Effector memory CD4-positive, alpha-beta T cell (primary cell): ENCODE measurements around the gene PCDH9.

Experiments
- DNase-seq, 3 donors: peaks; one replicate each; pipeline ENCODE4 v3.0.0-alpha.2; 2020
- H3K27ac ChIP-seq: 2 replicates; pipeline ENCODE4 v1.7.0; 2013; ENCODE audit warnings: mild to moderate bottlenecking, low read length, moderate library complexity; ENCODE audit not compliant: insufficient read depth, poor library complexity, severe bottlenecking
- H3K27me3 ChIP-seq: replicated peaks from 2 replicates; pipeline ENCODE4 v1.7.0; 2013; ENCODE audit warnings: mild to moderate bottlenecking, low read length; ENCODE audit not compliant: insufficient read depth, control insufficient read depth, poor library complexity, severe bottlenecking
- H3K36me3 ChIP-seq: 2 replicates; pipeline ENCODE4 v1.7.0; 2013; ENCODE audit warnings: mild to moderate bottlenecking, low read length, moderate library complexity; ENCODE audit not compliant: control insufficient read depth, insufficient read depth
- H3K4me1 ChIP-seq: 2 replicates; pipeline ENCODE4 v1.7.0; 2013; ENCODE audit warnings: low read length, mild to moderate bottlenecking; ENCODE audit not compliant: control insufficient read depth, insufficient read depth, poor library complexity, severe bottlenecking
- H3K4me3 ChIP-seq: 2 replicates; pipeline ENCODE4 v1.7.0; 2013; ENCODE audit warnings: low read length, low read depth, mild to moderate bottlenecking; ENCODE audit not compliant: insufficient read depth, poor library complexity, severe bottlenecking
- H3K9me3 ChIP-seq: 2 replicates; pipeline ENCODE4 v1.7.0; 2013; ENCODE audit warnings: mild to moderate bottlenecking, low read length, moderate library complexity; ENCODE audit not compliant: control insufficient read depth

The PCDH9 gene

GRCh38 chr13:66915596-66916185, 314.4 kb downstream of the PCDH9 start:
- Histone ChIP-seq H3K4me3 (no peak overlapping the region), H3K36me3 (no peaks in the 10 kb centered on the region), H3K4me1 (no peaks in the 10 kb centered on the region), H3K9me3 (peaks cover 1% of the 10 kb centered on the region), H3K27me3 (no peaks in the 10 kb centered on the region), H3K27ac (no peak overlapping the region)
- DNase-seq, result no peak

DNA sequence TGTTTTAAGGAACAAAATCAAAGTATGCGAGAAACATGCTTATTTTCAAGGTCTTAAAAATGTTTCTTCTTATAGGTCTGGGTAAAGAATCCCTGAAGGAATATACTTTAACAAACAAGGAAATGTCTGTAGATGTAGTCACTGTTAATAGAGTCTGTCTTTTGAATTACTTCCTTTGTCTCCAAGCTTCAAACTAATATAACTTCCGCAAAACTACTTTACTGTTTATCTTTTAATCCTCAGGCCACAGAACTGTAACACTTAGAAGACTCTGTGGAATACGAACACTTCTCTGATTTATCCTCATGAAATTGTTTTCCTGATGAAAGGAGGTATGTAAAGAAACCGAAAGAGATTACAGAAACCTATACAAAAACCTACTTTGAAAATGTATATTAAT, 316.0 kb downstream of the PCDH9 start:
- no peaks in the 10 kb centered on the region for H3K27me3 ChIP-seq
- H3K4me1 ChIP-seq, result no peaks in the 10 kb centered on the region
- H3K4me3 ChIP-seq, result no peak overlapping the region
- no peak for DNase-seq
- no peaks in the 10 kb centered on the region for H3K36me3 ChIP-seq
- no peak overlapping the region for H3K27ac ChIP-seq
- H3K9me3 ChIP-seq, result peaks cover 5% of the 10 kb centered on the region

- no peaks in the 10 kb centered on the region for H3K27me3 ChIP-seq
- H3K4me1 ChIP-seq, result no peaks in the 10 kb centered on the region
- DNase-seq, result no peak
- no peak overlapping the region for H3K27ac ChIP-seq
- H3K4me3 ChIP-seq, result no peak overlapping the region
- peaks cover 5% of the 10 kb centered on the region for H3K9me3 ChIP-seq
- no peaks in the 10 kb centered on the region for H3K36me3 ChIP-seq
These were observed 318.7 kb downstream of the PCDH9 start for GRCh38 chr13:66911411-66911939.

GRCh38 chr13:66899955-66900354, 330.2 kb downstream of the PCDH9 start:
- Histone ChIP-seq H3K4me3 (no peak overlapping the region), H3K27ac (no peak overlapping the region), H3K27me3 (no peaks in the 10 kb centered on the region), H3K36me3 (no peaks in the 10 kb centered on the region), H3K4me1 (no peaks in the 10 kb centered on the region), H3K9me3 (no peaks in the 10 kb centered on the region)
- no peak for DNase-seq

- no peaks in the 10 kb centered on the region for H3K4me1 ChIP-seq
- no peaks in the 10 kb centered on the region for H3K36me3 ChIP-seq
- H3K27ac ChIP-seq, result no peak overlapping the region
- H3K9me3 ChIP-seq, result no peaks in the 10 kb centered on the region
- no peak for DNase-seq
- no peak overlapping the region for H3K4me3 ChIP-seq
- no peaks in the 10 kb centered on the region for H3K27me3 ChIP-seq
These were observed 333.2 kb downstream of the PCDH9 start for GRCh38 chr13:66896933-66897332.

DNA sequence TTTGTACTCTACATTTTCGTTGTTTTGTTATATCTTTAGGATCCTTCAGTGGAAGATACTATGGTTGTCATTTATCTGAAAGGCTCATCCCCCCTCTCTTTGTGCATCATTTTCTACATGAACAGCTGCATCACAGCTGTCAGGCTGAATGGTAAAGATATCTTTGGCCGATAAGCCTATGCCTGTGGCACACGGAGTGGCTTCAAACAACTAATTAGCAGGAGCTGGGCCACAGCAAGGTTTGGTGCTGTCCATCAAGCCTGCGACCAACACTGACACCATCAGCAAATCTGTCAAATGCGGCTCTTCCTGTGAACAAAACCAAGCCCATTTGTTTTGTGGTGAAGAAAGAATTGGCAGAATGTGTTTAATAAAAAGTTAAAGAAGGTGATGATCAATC, 334.4 kb downstream of the PCDH9 start:
- H3K27ac ChIP-seq, result no peak overlapping the region
- DNase-seq, result no peak

DNA sequence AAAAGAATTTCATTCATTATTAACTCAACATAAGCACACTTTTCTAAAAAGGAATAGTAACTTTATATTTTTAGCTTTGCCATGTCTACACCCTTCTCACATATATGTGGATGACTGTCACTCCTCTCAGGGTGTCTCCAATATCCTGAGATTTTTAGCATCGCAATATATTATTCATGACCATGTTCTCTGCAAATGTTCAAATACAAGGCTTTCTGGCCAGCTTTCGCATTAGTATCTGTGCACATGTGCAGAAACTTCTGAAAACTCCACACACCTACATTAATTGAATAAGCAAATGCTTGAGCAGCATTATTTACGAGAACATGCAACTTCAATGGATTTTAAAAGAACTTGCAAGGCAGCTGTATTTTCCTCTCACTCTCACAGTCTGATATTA, 334.8 kb downstream of the PCDH9 start:
- H3K4me3 ChIP-seq, result no peak overlapping the region
- no peaks in the 10 kb centered on the region for H3K27me3 ChIP-seq
- no peaks in the 10 kb centered on the region for H3K36me3 ChIP-seq
- no peak for DNase-seq
- H3K4me1 ChIP-seq, result no peaks in the 10 kb centered on the region
- H3K9me3 ChIP-seq, result no peaks in the 10 kb centered on the region
- H3K27ac ChIP-seq, result no peak overlapping the region

More for the DNA sequence above, 334.4 kb downstream of the PCDH9 start:
- H3K4me3 ChIP-seq, result no peak overlapping the region
- H3K36me3 ChIP-seq, result no peaks in the 10 kb centered on the region
- no peaks in the 10 kb centered on the region for H3K4me1 ChIP-seq
- H3K9me3 ChIP-seq, result no peaks in the 10 kb centered on the region
- H3K27me3 ChIP-seq, result no peaks in the 10 kb centered on the region

DNA sequence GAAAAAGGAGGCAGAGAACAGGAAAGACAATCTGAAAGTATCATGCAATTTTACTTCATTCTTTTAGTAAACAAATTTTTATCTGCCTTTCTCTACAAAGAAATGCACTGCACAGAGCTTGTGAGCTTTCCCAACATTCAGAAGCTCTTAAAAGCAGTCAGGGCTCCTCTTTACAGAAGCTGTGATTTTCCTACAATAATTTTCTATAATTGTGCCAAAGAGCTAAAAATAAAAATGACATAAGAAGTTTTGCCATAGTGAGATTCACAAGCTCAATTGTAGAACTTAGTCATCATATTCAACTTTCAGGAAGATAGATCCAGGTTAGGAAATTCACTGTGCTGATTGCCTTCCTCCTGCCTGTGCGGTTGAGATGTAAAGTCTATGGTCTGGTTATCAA, 341.4 kb downstream of the PCDH9 start:
- H3K27ac ChIP-seq, result no peak overlapping the region
- no peaks in the 10 kb centered on the region for H3K27me3 ChIP-seq
- H3K4me3 ChIP-seq, result no peak overlapping the region
- no peak for DNase-seq
- no peaks in the 10 kb centered on the region for H3K4me1 ChIP-seq
- H3K36me3 ChIP-seq, result no peaks in the 10 kb centered on the region
- H3K9me3 ChIP-seq, result no peaks in the 10 kb centered on the region

GRCh38 chr13:66887088-66887487, 343.0 kb downstream of the PCDH9 start:
- no peaks in the 10 kb centered on the region for H3K9me3 ChIP-seq
- H3K27ac ChIP-seq, result no peak overlapping the region
- H3K36me3 ChIP-seq, result no peaks in the 10 kb centered on the region
- H3K4me3 ChIP-seq, result no peak overlapping the region
- no peaks in the 10 kb centered on the region for H3K4me1 ChIP-seq
- no peak for DNase-seq
- no peaks in the 10 kb centered on the region for H3K27me3 ChIP-seq

GRCh38 chr13:66886264-66886663, 343.9 kb downstream of the PCDH9 start:
- H3K36me3 ChIP-seq, result no peaks in the 10 kb centered on the region
- no peak overlapping the region for H3K27ac ChIP-seq
- no peaks in the 10 kb centered on the region for H3K9me3 ChIP-seq
- DNase-seq, result no peak
- no peaks in the 10 kb centered on the region for H3K27me3 ChIP-seq
- no peak overlapping the region for H3K4me3 ChIP-seq
- no peaks in the 10 kb centered on the region for H3K4me1 ChIP-seq
